ENCODE results near the gene PGLYRP2.

DNA sequence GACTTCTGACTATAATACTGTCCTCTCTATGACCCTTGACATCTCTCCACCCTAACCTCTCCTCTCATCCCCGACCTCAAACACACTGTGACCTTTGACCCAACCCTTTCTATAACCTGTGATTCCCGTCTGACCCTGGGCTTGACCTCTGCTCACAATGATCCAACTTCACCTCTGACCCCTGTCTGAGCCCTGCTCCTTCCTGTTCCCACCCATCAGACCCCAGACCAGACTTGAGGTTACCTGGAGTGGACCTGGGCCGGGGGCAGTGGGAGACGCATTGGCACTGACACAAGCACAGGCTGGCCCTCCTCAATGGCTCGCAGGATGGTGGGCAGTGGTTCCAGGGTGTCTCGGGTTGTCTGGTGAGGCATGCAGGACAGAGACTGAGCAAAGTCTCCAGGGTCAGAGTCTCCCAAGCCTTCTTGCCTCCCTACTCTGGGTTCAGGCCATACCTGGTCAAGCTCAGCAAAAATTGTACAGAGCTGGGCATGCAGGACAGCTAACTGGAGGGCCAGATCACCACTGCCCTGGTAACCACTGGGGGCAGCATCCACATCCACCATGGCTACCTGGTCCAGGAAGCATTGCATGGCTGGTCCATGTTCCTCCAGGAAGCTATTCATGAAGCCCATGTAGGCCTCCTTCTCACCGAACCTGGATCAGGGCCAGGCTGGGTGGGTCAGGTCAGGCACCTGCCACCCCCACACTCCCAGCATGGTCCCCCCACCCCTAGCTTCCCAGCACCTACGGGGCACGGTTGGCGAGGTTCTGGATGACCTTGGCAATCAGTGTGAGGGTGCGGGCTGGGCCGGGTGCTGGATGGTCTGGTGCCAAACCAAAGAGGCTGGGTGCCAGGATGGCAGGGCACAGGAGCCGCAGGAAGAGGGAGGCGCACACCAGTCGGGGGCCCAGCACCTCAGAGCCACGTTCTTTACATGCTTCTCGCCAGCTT, 25.1 kb downstream of the PGLYRP2 start:
- no peak for TF ChIP-seq EZH2 (IDR thresholded peaks at IDR 0.05; ENCODE audit: borderline replicate concordance, low read depth, low read length, severe bottlenecking)
- TF ChIP-seq POLR2AphosphoS5 (IDR thresholded peaks at IDR 0.05; ENCODE audit: insufficient read depth, low read depth, low read length): no peak
- no peak for TF ChIP-seq GATA2 (IDR thresholded peaks at IDR 0.05; ENCODE audit: insufficient read depth, insufficient read length, low read depth, low read length)
